ENCODE data around the gene GPC6.

DNA sequence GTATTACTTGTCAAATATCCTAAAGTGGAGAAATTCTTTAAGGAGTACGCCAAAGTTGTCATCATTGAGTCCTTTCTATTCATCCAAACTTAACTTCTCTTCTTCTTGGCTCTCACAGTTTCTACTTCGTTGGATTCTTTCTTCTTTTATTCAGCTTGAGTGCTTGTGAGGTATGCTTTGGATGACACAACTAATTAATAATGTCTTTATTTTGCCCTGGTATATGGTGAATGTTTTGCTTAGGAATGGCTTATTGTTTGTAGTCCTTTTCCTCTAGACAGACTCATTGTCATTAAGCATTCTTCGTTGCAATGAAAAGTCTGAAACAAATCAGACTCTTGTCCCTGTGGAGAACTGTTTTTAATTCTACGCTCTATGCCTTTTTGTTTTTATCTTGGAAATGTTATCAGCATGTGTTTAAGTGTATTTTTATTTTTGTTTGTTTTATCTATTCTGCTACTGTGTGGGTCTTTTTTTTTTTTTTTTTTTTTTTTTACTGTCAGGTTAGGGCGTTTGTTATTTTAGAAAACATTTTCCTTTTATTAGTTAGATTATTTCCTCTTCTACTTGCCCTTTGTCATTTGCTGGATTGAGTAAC, 471.5 kb downstream of the GPC6 start:
- TF ChIP-seq, protein P1, sequence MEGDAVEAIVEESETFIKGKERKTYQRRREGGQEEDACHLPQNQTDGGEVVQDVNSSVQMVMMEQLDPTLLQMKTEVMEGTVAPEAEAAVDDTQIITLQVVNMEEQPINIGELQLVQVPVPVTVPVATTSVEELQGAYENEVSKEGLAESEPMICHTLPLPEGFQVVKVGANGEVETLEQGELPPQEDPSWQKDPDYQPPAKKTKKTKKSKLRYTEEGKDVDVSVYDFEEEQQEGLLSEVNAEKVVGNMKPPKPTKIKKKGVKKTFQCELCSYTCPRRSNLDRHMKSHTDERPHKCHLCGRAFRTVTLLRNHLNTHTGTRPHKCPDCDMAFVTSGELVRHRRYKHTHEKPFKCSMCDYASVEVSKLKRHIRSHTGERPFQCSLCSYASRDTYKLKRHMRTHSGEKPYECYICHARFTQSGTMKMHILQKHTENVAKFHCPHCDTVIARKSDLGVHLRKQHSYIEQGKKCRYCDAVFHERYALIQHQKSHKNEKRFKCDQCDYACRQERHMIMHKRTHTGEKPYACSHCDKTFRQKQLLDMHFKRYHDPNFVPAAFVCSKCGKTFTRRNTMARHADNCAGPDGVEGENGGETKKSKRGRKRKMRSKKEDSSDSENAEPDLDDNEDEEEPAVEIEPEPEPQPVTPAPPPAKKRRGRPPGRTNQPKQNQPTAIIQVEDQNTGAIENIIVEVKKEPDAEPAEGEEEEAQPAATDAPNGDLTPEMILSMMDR (IDR thresholded peaks at IDR 0.05; ENCODE audit: low read depth, low read length, missing input control), result no peak
- TF ChIP-seq, protein P2, sequence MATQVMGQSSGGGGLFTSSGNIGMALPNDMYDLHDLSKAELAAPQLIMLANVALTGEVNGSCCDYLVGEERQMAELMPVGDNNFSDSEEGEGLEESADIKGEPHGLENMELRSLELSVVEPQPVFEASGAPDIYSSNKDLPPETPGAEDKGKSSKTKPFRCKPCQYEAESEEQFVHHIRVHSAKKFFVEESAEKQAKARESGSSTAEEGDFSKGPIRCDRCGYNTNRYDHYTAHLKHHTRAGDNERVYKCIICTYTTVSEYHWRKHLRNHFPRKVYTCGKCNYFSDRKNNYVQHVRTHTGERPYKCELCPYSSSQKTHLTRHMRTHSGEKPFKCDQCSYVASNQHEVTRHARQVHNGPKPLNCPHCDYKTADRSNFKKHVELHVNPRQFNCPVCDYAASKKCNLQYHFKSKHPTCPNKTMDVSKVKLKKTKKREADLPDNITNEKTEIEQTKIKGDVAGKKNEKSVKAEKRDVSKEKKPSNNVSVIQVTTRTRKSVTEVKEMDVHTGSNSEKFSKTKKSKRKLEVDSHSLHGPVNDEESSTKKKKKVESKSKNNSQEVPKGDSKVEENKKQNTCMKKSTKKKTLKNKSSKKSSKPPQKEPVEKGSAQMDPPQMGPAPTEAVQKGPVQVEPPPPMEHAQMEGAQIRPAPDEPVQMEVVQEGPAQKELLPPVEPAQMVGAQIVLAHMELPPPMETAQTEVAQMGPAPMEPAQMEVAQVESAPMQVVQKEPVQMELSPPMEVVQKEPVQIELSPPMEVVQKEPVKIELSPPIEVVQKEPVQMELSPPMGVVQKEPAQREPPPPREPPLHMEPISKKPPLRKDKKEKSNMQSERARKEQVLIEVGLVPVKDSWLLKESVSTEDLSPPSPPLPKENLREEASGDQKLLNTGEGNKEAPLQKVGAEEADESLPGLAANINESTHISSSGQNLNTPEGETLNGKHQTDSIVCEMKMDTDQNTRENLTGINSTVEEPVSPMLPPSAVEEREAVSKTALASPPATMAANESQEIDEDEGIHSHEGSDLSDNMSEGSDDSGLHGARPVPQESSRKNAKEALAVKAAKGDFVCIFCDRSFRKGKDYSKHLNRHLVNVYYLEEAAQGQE (IDR thresholded peaks at IDR 0.05), result no peak
- no peak for TF ChIP-seq NR2F2 (IDR thresholded peaks at IDR 0.05)
- TF ChIP-seq RAD21 (IDR thresholded peaks at IDR 0.05), result no peak
- TF ChIP-seq EGR1 (IDR thresholded peaks at IDR 0.05; ENCODE audit: low read depth in 2 of 2), result no peak
- TF ChIP-seq, protein P3, sequence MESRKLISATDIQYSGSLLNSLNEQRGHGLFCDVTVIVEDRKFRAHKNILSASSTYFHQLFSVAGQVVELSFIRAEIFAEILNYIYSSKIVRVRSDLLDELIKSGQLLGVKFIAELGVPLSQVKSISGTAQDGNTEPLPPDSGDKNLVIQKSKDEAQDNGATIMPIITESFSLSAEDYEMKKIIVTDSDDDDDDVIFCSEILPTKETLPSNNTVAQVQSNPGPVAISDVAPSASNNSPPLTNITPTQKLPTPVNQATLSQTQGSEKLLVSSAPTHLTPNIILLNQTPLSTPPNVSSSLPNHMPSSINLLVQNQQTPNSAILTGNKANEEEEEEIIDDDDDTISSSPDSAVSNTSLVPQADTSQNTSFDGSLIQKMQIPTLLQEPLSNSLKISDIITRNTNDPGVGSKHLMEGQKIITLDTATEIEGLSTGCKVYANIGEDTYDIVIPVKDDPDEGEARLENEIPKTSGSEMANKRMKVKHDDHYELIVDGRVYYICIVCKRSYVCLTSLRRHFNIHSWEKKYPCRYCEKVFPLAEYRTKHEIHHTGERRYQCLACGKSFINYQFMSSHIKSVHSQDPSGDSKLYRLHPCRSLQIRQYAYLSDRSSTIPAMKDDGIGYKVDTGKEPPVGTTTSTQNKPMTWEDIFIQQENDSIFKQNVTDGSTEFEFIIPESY (IDR thresholded peaks at IDR 0.05), result no peak
- TF ChIP-seq FOXA2 (IDR thresholded peaks at IDR 0.05), result no peak
- TF ChIP-seq TAF1 (conservative IDR thresholded peaks at IDR 0.05), result no peak
- TF ChIP-seq, protein P4, sequence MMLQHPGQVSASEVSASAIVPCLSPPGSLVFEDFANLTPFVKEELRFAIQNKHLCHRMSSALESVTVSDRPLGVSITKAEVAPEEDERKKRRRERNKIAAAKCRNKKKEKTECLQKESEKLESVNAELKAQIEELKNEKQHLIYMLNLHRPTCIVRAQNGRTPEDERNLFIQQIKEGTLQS (IDR thresholded peaks at IDR 0.05), result no peak
- no peak for TF ChIP-seq SP1 (IDR thresholded peaks at IDR 0.05)
- no peak for TF ChIP-seq GABPA (IDR thresholded peaks at IDR 0.05 in 1 of 2, conservative IDR thresholded peaks at IDR 0.05 in 1 of 2)
- TF ChIP-seq, protein P5, sequence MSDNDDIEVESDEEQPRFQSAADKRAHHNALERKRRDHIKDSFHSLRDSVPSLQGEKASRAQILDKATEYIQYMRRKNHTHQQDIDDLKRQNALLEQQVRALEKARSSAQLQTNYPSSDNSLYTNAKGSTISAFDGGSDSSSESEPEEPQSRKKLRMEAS (IDR thresholded peaks at IDR 0.05), result no peak

Data from liver (tissue), 3 donors.